ENCODE data around the gene PSEN2.

Gene PSEN2

DNA sequence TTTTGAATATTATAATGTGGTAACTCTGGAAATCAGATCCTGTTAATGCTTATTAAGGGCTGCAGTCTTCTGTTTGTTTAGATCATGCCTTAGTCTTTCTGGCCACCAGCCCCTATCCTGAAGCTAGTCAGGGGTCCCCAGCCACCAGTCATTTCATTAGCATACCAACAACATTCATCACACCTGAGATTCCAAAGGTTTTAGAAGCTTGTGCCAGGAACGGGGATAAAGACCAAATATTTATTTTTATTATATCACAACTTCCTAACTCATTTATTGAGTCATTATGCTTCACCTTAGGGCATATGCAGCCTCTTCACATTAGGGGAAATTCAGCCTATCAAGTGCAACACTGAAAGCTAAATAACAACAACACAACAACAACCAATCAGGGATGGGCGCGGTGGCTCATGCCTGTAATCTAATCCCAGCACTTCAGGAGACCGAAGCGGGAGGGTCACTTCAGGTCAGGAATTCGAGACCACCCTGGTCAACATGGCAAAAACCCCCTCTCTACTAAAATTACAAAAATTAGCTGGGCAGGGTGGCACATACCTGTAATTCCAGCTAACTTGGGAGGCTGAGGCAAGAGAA is 2.9 kb upstream of the PSEN2 start:
- DNase-seq: no peak

DNA sequence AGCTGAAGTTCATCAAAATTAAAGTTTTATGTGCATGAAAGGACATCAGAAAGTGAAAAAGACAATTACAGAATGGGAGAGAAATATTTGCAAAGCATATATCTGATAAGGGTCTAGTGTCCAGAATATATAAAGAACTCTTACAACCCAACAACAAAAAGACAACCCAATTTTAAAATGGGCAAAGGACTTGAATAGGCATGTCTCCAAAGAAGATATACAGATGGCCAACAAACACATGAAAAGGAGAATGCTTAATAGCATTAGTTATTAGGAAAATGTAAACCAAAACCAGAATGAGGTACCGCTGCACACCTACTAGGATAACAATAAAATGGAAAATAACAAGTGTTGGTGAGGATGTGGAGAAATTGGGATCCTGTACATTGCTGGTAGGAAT is 1.7 kb upstream of the PSEN2 start:
- no peak for DNase-seq

DNA sequence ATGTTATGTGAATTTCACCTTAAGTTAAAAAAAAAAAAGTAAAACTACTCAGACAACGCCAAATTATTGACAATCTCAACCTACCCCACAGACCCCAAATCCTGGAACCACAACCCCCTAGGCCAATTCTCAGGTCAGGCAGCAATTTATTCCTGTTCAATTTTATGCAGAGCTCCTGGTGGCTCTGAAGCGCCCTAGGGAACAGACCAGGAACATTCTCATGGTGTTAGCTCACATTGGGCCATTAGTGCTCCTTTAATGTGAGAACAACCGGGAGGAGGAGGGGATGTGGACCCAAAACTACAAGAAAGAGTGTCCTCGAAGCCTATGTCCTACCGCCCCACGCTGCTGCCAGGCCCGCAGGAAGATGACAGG is 403 bp upstream of the PSEN2 start:
- DNase-seq: no peak

DNA sequence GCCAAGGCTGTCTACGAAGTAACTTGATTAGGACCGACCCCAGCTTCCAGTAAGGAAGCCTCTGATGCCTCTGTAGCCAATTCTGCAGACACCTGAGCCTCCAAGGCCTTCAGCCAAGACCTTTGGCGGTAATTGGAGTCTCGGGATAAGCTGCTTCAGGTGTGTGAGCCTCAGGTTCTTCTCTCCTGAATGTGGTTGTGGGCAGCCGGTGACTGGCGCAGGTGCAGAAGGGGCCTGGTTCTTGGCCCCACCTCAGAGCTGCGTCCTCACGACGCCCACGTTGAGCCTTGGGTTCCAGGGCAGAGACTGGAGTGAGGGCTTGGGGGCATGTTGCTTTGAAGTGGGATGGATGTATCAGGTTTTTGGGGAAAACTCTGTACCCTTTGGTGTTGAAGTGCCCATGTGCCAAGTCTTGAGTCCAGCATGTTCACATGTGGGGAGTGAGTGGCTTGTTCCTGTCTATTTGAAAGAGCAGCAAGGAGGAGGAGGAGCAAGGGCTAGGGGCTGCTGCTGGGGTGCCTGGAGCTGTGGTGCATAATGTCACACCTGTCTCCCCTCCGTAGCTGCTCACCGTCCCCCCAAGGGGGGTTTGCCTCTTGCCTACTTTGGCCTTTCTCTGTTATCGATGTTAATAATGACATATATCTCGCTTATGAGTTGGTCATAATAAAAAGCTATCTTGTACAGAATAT is 1.4 kb downstream of the PSEN2 start:
- DNase-seq: no peak

DNA sequence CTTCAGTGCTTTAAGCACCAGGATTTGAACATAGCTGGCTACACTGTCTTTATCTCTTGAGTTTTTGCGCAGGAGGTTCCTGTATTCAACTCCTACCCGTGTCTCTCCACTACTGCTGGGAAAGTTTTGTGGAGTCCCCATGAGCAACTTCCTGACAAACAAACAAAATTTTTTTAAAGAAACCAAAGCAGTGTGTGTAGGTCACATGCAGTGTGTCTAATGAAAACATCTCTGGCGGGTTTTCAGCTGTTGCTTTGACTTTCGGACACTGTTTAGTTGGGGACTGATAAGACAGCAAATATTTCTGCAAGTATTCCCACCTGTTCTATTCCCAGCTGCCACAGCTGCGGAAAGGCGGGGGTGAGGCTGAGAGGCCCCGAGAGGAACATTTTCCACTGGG is 2.0 kb downstream of the PSEN2 start:
- no peak for DNase-seq

- DNase-seq: no peak
Measured at GRCh38 chr1:226873771-226874578, 3.6 kb downstream of the PSEN2 start.

DNA sequence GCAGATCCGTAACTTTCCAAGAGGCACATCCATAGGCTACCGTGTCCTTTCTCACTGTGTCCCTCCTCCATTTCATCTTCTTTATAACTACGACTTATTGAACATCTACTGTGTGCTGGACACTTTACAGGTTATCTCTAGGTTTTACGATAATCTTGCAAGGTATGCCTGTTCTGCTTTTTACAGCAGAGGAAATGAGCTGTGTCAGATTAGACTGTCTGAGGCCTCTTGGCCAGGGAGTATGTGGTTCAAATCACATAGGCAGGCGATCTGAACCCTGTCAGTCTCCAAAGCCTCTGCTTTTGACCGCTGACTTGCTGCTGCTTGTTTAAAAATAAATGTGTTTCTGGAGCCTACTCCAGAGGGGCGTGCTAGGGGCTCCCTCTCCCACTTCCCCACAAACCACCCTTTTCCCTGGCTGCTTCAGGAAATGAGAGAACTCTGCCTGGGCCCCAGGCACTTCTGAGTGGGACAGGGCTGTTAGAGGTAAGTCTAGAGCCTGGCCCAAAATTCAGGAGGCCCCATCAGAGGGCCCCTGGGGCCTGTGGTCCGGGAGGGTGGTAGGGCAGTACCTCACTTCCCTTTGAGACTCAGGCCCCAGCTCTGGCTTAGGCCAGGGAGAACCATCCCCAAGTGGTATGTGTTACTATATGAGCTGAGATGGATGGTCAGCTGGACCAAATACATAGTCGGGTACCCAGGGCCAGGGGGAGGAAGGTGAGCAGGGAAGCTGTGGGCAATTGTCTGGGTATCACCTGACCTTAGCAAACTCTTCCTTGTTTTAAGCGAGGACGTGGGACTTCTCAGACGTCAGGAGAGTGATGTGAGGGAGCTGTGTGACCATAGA is 4.4 kb downstream of the PSEN2 start:
- DNase-seq: no peak

- DNase-seq: no peak
Measured at GRCh38 chr1:226875641-226876295, 5.4 kb downstream of the PSEN2 start.

DNA sequence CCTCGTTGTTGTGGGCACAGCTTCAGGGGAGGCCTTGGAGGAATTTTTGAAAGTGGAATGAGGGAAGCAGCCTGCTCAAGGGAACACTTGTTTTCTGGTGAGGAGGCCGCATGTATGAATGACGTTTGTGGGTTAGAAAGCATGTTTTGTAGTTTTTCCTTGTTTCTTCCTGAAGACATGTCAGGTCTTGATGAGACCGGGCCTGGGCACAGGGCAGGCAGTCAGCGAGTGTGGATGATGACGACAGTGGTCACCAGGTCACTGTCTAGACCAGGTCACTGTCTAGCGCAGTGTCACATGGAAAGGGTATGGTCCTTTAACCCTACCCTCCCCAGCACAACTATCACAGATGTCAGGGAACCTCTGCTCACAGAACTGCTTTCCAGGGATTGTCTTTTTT is 7.3 kb downstream of the PSEN2 start:
- no peak for DNase-seq

GRCh38 chr1:226880372-226881287 is 10.2 kb downstream of the PSEN2 start:
- DNase-seq: no peak

GRCh38 chr1:226881515-226882185 is 11.2 kb downstream of the PSEN2 start:
- DNase-seq: no peak

GRCh38 chr1:226882187-226882586 is 11.8 kb downstream of the PSEN2 start:
- no peak for DNase-seq

GRCh38 chr1:226882631-226883409 is 12.4 kb downstream of the PSEN2 start:
- DNase-seq: no peak

DNA sequence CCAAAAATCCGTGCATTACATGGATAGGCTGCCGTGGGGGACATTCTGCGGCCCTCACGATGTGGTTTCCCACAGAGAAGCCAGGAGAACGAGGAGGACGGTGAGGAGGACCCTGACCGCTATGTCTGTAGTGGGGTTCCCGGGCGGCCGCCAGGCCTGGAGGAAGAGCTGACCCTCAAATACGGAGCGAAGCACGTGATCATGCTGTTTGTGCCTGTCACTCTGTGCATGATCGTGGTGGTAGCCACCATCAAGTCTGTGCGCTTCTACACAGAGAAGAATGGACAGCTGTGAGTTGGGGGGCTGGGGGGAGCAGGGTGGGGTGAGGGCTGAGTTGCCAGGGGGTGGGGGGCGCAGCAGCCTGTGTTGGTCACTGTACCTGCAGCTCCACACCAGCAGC is 13.2 kb downstream of the PSEN2 start:
- DNase-seq: no peak

GRCh38 chr1:226884116-226884625 is 13.8 kb downstream of the PSEN2 start:
- no peak for DNase-seq

DNA sequence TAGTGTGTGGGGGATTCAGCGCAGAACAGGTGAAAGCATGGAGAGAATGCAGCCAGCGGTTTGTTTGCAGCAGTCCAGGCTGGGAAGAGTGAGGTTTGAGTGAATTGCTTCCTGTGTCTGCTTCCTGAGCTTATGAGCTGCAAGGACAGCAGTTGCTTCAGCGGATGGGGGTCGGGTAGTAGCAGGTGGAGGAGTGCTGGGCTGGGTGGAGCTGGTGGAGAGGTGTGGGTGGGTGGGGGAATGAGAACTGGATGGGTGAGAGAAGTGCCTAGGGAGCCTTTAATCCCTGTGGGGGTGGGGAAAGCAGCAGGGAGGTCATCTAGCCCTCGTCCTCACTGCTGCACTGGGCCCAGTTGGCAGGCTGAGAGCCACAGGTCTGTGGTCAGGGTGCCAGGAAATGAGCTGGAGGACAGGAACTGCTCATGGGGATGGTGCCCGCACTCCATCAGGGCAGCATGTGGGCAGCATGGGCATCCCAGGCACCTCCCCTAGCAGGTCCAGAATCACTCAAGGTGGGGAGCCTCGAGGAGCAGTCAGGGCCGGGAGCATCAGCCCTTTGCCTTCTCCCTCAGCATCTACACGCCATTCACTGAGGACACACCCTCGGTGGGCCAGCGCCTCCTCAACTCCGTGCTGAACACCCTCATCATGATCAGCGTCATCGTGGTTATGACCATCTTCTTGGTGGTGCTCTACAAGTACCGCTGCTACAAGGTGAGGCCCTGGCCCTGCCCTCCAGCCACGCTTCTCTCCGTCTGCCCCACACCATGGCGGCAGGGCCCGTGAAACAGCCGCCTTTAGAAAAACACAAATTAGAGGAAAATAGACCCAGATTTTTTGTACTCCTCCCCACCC is 14.8 kb downstream of the PSEN2 start:
- no peak for DNase-seq

- no peak for DNase-seq
Measured at GRCh38 chr1:226886122-226886901, 15.9 kb downstream of the PSEN2 start.

DNA sequence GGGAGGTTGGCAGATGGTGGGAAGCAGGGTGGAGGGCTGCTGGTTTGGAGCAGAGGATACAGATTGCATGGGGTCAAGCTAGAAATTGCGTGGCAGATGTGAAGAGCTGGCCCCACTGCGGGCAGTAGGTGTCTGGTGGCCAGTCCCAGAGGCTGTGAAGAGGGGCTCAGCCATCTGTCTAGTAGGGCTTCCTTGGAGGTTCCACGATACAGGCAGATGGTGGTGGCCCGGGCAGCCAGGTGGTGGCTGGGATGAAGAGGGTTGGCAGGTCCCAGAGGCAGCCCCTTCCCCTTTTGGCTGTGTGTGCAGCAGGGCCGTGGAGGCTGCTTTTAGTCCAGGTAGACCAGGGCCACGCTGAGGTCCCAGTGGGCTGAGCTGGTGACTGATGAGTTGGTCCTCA is 16.6 kb downstream of the PSEN2 start:
- DNase-seq: no peak
